HEK293 (cell line): ENCODE measurements around the gene SIGLECL1.
A peak's percentile ranks its signal among the peaks of the same experiment; 100 is the strongest.

ENCODE experiments used
- CTCF ChIA-PET: fragments of 350-600 bp; formaldehyde crosslinking; extraction: SDS; loops from one replicate; lab custom pipeline; 2021; ENCODE audit warnings: antibody characterized with exemption; lab: Yijun Ruan, JAX
- POLR2A ChIA-PET: fragments of 300-600 bp; formaldehyde crosslinking; extraction: SDS; loops from one replicate; lab custom pipeline; 2020; ENCODE audit warnings: antibody characterized with exemption, inconsistent platforms; lab: Yijun Ruan, JAX
- H3K27ac ChIP-seq: fragments of 200-500 bp; sonication (Bioruptor generic); 2 replicates; pipeline ENCODE4 v1.5.1; 2014; ENCODE audit warnings: low read depth, low read length, control low read depth, inconsistent platforms; ENCODE audit errors: extremely low read depth
- H3K36me3 ChIP-seq, 2 experiments: fragments of 200-500 bp in 1 of 2; sonication (Bioruptor generic) in 1 of 2; 1 replicate in 1 of 2; 2 replicates in 1 of 2; pipeline ENCODE4 v1.5.1; 2014 to 2017; ENCODE audit warnings: inconsistent platforms in 2 of 2, low read length in 2 of 2; ENCODE audit not compliant: control insufficient read depth in 2 of 2, insufficient read depth in 1 of 2
- H3K4me1 ChIP-seq: fragments of 200-500 bp; sonication (Bioruptor generic); 2 replicates; pipeline ENCODE4 v1.5.1; 2014; ENCODE audit warnings: mild to moderate bottlenecking, low read length, inconsistent platforms; ENCODE audit not compliant: control insufficient read depth, insufficient read depth
- H3K4me3 ChIP-seq: 2 replicates; pipeline ENCODE4 v1.5.1; 2011; ENCODE audit warnings: low read depth, mild to moderate bottlenecking, control low read depth, low read length, moderate library complexity
- H3K9me3 ChIP-seq: fragments of 200-500 bp; sonication (Bioruptor generic); 2 replicates; pipeline ENCODE4 v1.5.1; 2014; ENCODE audit warnings: low read depth, low read length, inconsistent platforms; ENCODE audit not compliant: control insufficient read depth, insufficient read depth
- REPIN1 ChIP-seq: fragments of 450-650 bp; formaldehyde crosslinking; IDR thresholded peaks from 2 replicates; pipeline ENCODE4 v1.5.1; 2017; ENCODE audit warnings: missing biosample characterization, missing genetic modification characterization, low read depth
- ZFHX2 ChIP-seq: fragments of 450-650 bp; formaldehyde crosslinking; conservative IDR thresholded peaks from 2 replicates; pipeline ENCODE4 v1.5.1; 2016; ENCODE audit warnings: missing biosample characterization, missing genetic modification characterization
- ZNF202 ChIP-seq: fragments of 450-650 bp; formaldehyde crosslinking; IDR thresholded peaks from 2 replicates; pipeline ENCODE4 v1.5.1; 2016; ENCODE audit warnings: missing biosample characterization, missing genetic modification characterization, borderline replicate concordance
- ZNF239 ChIP-seq: fragments of 450-650 bp; formaldehyde crosslinking; IDR thresholded peaks from 2 replicates; pipeline ENCODE4 v1.5.1; 2016; ENCODE audit warnings: missing biosample characterization, missing genetic modification characterization
- ZNF426 ChIP-seq: fragments of 450-650 bp; formaldehyde crosslinking; IDR thresholded peaks from 2 replicates; pipeline ENCODE4 v1.5.1; 2017; ENCODE audit warnings: missing biosample characterization, missing genetic modification characterization, mild to moderate bottlenecking, inconsistent platforms, moderate library complexity
- ZNF621 ChIP-seq: fragments of 450-650 bp; formaldehyde crosslinking; IDR thresholded peaks from 2 replicates; pipeline ENCODE4 v1.5.1; 2017; ENCODE audit warnings: missing biosample characterization, missing genetic modification characterization
- ZNF654 ChIP-seq: fragments of 450-650 bp; formaldehyde crosslinking; IDR thresholded peaks from 2 replicates; pipeline ENCODE4 v1.5.1; 2016; ENCODE audit warnings: low read depth, missing biosample characterization, missing genetic modification characterization
- ZNF660 ChIP-seq: fragments of 450-650 bp; IDR thresholded peaks from 2 replicates; pipeline ENCODE4 v1.5.1; 2018; ENCODE audit warnings: missing biosample characterization, mild to moderate bottlenecking, missing genetic modification characterization
- ZNF664 ChIP-seq: fragments of 450-650 bp; formaldehyde crosslinking; IDR thresholded peaks from 2 replicates; pipeline ENCODE4 v1.5.1; 2016; ENCODE audit warnings: missing biosample characterization, missing genetic modification characterization
- ZNF670 ChIP-seq: fragments of 450-650 bp; formaldehyde crosslinking; IDR thresholded peaks from 2 replicates; pipeline ENCODE4 v1.5.1; 2016; ENCODE audit warnings: missing biosample characterization, missing genetic modification characterization, low read depth
- TF ChIP-seq, protein P1 (sequence below): fragments of 450-650 bp; formaldehyde crosslinking; IDR thresholded peaks from 2 replicates; pipeline ENCODE4 v1.5.1; 2016; ENCODE audit warnings: missing biosample characterization, missing genetic modification characterization
- TF ChIP-seq, protein P2 (sequence below): fragments of 450-650 bp; formaldehyde crosslinking; IDR thresholded peaks from 2 replicates; pipeline ENCODE4 v1.5.1; 2016; ENCODE audit warnings: missing biosample characterization, missing genetic modification characterization
- TF ChIP-seq, protein P3 (sequence below): fragments of 450-650 bp; formaldehyde crosslinking; IDR thresholded peaks from 2 replicates; pipeline ENCODE4; 2016; ENCODE audit warnings: missing biosample characterization, missing genetic modification characterization
- TF ChIP-seq, protein P4 (sequence below): fragments of 450-650 bp; formaldehyde crosslinking; IDR thresholded peaks from 2 replicates; pipeline ENCODE4 v1.5.1; 2016; ENCODE audit warnings: missing biosample characterization, missing genetic modification characterization

Gene SIGLECL1

DNA sequence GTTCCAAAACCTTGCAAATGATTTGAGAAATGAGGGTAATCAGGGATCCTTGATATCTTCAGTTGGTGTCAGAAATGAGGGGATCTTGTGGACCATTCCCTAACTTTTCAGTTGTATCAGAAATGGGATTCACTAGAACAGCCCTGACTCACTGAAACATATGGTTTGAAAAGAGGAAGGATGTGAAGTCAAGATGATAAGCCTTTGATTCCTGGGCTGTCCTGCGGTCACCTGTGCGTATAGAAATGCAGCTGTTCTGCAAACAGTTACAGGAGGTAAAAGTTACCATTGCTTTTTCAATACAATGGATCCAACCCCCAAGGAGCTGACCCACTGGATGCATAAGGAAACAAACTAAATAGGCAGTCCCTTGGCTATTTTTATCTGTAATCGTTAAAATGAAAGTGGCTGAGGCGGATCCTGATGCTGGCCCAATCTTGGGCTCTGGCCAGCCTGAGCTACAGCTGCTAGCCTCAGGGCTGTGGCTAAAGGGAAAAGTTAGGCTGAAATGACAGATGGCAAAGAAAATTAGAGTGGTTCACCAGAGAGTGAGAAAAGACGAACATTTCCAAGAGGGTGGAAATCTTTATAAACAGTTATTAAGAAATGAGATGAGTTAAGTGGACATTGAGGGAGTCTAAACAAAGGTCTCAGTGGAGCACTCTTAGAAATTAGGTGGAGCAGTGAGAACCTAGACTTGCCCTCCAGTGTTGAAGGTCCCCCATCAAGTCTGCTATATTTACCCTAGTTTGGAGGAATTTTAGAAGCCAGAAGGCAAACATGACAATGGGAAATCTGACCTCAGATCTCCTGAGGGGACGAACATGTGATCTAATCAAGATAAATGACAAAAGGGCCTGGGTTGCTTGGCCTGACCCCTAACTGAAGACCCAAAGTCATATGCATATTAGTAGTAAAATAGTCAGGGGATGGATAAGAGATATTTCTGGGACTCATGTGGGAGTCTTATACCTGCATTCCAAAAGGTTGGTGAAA is 7.6 kb downstream of the SIGLECL1 start:
- H3K9me3 ChIP-seq, result no peaks in the 10 kb centered on the region
- H3K27ac ChIP-seq, result no peak overlapping the region
- CTCF ChIA-PET, result interaction anchor here (0.6 to 3.3 kb wide), 26 partner anchors 9 to 688 kb away, joined by 3 to 57 read pairs (median 4); no protein-coding TSS in a partner anchor
- H3K4me3 ChIP-seq, result no peak overlapping the region
- POLR2A ChIA-PET, result no interaction called here
- H3K4me1 ChIP-seq, result no peaks in the 10 kb centered on the region
- no peaks in the 10 kb centered on the region for H3K36me3 ChIP-seq
- TF ChIP-seq ZNF239, result no peak
- TF ChIP-seq ZNF660 (tag by site-specific recombination), result no peak
- no peak for TF ChIP-seq ZNF426 (tag by site-specific recombination)
- TF ChIP-seq ZNF202 (tag by site-specific recombination), result no peak
- TF ChIP-seq ZNF664 (tag by site-specific recombination), result no peak
- TF ChIP-seq REPIN1 (tag by site-specific recombination), result no peak
- TF ChIP-seq ZNF621 (tag by site-specific recombination), result no peak
- TF ChIP-seq, protein P1, sequence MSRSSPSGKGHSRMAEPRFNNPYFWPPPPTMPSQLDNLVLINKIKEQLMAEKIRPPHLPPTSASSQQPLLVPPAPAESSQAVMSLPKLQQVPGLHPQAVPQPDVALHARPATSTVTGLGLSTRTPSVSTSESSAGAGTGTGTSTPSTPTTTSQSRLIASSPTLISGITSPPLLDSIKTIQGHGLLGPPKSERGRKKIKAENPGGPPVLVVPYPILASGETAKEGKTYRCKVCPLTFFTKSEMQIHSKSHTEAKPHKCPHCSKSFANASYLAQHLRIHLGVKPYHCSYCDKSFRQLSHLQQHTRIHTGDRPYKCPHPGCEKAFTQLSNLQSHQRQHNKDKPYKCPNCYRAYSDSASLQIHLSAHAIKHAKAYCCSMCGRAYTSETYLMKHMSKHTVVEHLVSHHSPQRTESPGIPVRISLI, result no peak
- TF ChIP-seq ZFHX2 (tag by site-specific recombination), result no peak

DNA sequence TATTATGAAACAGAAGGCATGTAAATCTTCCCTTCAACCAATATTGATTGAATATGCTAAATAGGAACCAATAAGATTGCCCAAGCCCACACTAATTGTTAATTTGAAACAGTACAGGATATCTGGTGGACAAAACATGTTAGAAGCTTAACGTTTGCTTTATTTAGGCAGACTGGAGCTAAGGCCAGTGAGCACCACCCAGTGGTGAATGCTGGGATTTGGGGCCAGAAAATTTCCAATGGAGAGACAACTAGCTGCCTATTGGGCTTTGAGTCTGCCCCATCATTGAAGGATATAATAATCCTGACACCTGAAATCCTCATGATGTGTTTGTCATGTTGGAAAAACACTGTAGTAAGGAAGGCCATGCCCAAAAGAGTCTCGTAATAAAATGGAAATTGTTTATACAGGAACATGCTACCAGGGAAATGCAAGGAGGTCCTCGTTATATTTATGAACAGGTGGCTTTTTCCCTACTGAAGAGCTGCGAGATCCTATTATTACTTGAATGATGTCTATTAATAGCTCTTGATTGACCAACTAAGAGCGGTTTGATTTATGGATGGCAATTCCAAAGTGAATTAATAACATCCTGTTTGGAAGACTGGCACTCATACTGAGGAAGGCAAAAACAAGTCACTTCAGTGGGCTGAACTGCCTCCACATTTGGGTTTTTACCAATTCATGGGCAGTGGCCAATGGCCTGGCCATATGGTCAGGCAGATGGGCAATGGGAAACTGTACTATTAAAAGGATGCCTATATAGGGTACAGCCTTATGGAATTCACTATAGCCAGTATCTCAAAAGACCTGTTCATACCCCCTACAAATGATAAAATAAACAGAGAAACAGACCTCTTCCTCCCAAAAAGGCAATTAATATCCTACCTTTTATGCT is 8.7 kb downstream of the SIGLECL1 start:
- Histone ChIP-seq H3K4me1 (no peaks in the 10 kb centered on the region), H3K36me3 (no peaks in the 10 kb centered on the region), H3K4me3 (no peak overlapping the region), H3K27ac (no peak overlapping the region), H3K9me3 (no peaks in the 10 kb centered on the region)
- CTCF ChIA-PET, result interaction anchor here (0.6 to 3.3 kb wide), 37 partner anchors 8 to 722 kb away, joined by 3 to 57 read pairs (median 4); partner anchors contain the start of gene CD33
- TF ChIP-seq, protein P2, sequence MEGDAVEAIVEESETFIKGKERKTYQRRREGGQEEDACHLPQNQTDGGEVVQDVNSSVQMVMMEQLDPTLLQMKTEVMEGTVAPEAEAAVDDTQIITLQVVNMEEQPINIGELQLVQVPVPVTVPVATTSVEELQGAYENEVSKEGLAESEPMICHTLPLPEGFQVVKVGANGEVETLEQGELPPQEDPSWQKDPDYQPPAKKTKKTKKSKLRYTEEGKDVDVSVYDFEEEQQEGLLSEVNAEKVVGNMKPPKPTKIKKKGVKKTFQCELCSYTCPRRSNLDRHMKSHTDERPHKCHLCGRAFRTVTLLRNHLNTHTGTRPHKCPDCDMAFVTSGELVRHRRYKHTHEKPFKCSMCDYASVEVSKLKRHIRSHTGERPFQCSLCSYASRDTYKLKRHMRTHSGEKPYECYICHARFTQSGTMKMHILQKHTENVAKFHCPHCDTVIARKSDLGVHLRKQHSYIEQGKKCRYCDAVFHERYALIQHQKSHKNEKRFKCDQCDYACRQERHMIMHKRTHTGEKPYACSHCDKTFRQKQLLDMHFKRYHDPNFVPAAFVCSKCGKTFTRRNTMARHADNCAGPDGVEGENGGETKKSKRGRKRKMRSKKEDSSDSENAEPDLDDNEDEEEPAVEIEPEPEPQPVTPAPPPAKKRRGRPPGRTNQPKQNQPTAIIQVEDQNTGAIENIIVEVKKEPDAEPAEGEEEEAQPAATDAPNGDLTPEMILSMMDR, result 0 out of 2 replicates have a peak, but pooled peaks have one; percentile 45
- TF ChIP-seq ZNF670 (no peak), ZNF660 (tag by site-specific recombination) (0 out of 2 replicates have a peak, but pooled peaks have one; percentile 19), ZNF654 (tag by site-specific recombination) (peak; percentile 50)
- TF ChIP-seq, protein P3, sequence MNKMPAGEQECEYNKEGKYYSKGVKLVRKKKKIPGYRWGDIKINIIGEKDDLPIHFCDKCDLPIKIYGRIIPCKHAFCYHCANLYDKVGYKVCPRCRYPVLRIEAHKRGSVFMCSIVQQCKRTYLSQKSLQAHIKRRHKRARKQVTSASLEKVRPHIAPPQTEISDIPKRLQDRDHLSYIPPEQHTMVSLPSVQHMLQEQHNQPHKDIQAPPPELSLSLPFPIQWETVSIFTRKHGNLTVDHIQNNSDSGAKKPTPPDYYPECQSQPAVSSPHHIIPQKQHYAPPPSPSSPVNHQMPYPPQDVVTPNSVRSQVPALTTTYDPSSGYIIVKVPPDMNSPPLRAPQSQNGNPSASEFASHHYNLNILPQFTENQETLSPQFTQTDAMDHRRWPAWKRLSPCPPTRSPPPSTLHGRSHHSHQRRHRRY, result no peak
- TF ChIP-seq, protein P4, sequence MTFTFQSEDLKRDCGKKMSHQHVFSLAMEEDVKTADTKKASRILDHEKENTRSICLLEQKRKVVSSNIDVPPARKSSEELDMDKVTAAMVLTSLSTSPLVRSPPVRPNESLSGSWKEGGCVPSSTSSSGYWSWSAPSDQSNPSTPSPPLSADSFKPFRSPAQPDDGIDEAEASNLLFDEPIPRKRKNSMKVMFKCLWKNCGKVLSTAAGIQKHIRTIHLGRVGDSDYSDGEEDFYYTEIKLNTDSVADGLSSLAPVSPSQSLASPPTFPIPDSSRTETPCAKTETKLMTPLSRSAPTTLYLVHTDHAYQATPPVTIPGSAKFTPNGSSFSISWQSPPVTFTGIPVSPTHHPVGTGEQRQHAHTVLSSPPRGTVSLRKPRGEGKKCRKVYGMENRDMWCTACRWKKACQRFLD (tag by site-specific recombination), result no peak
- POLR2A ChIA-PET, result no interaction called here
